ENCODE results near the gene CABLES1. TPM values are rescaled to one million over a fixed set of nuclear protein-coding genes. Genes with fewer than 3 reads are reported as not detected.

CABLES1 gene
- total RNA-seq, 6 experiments from 2014 or later = 7.4 to 21.5 (median 11.3) TPM

DNA sequence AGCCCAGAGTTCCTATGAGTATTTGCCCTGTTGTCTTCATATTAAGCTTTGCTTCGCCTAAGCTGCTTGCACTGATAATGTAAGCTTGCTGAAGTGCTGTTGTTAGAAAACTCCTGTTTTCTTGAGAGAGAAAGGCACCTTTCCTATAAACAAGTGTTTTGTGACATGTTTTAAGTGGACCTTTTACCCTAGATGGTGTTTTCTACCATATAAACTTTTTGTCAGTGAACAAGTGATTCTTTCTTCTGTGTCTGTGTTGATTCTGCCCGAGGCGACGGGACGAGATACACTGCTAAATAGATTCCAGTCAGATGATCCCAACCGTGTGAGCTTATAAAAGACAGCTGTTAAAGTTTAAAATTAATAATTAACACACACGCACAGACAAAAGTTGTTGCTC, 24.1 kb downstream of the CABLES1 start:
- ATAC-seq = peak; percentile 79 to 86 (median 83)
- no peak for TF ChIP-seq POLR2A (IDR thresholded peaks at IDR 0.05)
- TF ChIP-seq, protein P1, sequence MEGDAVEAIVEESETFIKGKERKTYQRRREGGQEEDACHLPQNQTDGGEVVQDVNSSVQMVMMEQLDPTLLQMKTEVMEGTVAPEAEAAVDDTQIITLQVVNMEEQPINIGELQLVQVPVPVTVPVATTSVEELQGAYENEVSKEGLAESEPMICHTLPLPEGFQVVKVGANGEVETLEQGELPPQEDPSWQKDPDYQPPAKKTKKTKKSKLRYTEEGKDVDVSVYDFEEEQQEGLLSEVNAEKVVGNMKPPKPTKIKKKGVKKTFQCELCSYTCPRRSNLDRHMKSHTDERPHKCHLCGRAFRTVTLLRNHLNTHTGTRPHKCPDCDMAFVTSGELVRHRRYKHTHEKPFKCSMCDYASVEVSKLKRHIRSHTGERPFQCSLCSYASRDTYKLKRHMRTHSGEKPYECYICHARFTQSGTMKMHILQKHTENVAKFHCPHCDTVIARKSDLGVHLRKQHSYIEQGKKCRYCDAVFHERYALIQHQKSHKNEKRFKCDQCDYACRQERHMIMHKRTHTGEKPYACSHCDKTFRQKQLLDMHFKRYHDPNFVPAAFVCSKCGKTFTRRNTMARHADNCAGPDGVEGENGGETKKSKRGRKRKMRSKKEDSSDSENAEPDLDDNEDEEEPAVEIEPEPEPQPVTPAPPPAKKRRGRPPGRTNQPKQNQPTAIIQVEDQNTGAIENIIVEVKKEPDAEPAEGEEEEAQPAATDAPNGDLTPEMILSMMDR (IDR thresholded peaks at IDR 0.05) = no peak
- Histone ChIP-seq H3K4me3 (peak overlapping the region in 1 of 3 donors; percentile 2), H3K4me1 (peaks cover 0 to 28% (median 12%) of the 10 kb centered on the region in 4 donors), H3K9me3 (no peaks in the 10 kb centered on the region), H3K36me3 (no peaks in the 10 kb centered on the region), H3K27ac (peak overlapping the region in 2 of 3 donors; percentile 38 to 69), H3K27me3 (no peaks in the 10 kb centered on the region)
- 17% methylated on average over 7 of the region's 7 CpGs for WGBS (ENCODE audit: insufficient coverage, low coverage, low lambda C conversion rate, missing lambda C conversion rate)
- DNase-seq = no peak
- intact Hi-C loops (cut with DNase I) = no loop called here

DNA sequence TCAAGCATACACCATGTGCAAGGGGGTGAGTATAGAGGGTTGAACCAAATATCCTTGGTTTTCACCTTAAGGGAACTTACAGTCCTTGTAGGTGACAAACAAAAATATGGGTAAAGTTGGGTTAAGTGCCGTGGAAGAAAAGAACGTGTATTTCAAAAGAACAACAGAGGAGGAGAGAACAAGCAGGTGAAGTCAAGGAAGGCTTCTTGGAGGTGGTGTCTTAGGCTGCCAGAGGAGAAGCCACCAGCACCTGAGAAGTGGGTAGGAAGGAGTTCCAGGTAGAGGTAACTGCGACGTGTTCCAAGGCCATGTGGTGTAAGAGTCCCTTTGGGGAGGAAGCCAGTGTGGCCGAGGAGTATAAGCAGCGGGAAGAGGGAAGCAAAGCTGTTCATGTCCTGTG, 27.2 kb downstream of the CABLES1 start:
- DNase-seq (no peak), ATAC-seq (no peak)
- H3K27me3 ChIP-seq = no peaks in the 10 kb centered on the region
- intact Hi-C loops (cut with DNase I) = no loop called here
- WGBS (ENCODE audit: insufficient coverage, low coverage, low lambda C conversion rate, missing lambda C conversion rate) = 69% methylated on average over 6 of the region's 6 CpGs
- no peak overlapping the region for H3K27ac ChIP-seq
- no peak overlapping the region for H3K4me3 ChIP-seq
- no peak for TF ChIP-seq POLR2A (IDR thresholded peaks at IDR 0.05)
- TF ChIP-seq, protein P1 (IDR thresholded peaks at IDR 0.05) = no peak
- no peaks in the 10 kb centered on the region for H3K36me3 ChIP-seq
- H3K4me1 ChIP-seq = peaks cover 0 to 28% (median 12%) of the 10 kb centered on the region in 4 donors
- H3K9me3 ChIP-seq = no peaks in the 10 kb centered on the region

DNA sequence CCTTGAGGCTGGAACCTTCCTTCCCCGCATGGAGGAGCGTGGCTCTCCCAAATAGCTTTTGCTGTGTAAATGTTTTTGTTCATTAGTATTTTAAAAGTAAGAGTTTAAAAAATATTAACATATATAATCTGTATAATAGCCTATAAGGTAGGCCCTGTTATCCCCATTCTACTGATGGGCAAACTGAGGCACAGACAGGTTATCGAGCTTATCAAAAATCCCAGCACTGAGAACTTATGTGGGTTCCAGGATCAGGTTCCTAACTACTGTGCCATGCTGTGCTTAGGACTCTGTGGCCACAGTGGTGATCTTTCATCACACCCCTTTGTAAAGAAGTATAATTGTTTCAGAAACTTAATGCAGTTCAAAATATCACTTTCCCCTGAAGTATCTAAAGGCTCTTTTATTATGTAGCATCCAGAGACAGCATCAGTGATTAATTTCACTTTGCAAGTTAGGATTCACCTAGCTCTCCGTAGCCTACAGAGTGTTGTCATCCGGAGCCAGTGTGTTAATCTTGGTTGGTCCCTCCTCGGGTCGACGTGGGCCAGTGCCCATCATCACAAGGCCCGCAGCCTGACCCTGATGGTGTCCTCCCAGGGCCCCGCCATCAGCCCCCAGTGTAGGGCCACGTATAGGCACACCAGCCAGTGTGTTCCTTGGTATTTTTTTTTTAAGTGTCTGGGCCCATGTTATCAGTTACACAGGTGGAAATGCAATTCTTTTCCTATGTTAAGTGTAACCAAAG, 28.7 kb downstream of the CABLES1 start:
- TF ChIP-seq POLR2A (IDR thresholded peaks at IDR 0.05) = no peak
- TF ChIP-seq, protein P1 (IDR thresholded peaks at IDR 0.05) = no peak
- intact Hi-C loops (cut with DNase I) = no loop called here
- DNase-seq = no peak
- H3K27me3 ChIP-seq = no peaks in the 10 kb centered on the region
- H3K9me3 ChIP-seq = no peaks in the 10 kb centered on the region
- no peak for ATAC-seq
- no peaks in the 10 kb centered on the region for H3K36me3 ChIP-seq
- WGBS (ENCODE audit: insufficient coverage, low coverage, low lambda C conversion rate, missing lambda C conversion rate) = 79% methylated on average over 8 of the region's 11 CpGs
- no peak overlapping the region for H3K4me3 ChIP-seq
- no peak overlapping the region for H3K27ac ChIP-seq
- peaks cover 0 to 19% (median 5%) of the 10 kb centered on the region in 4 donors for H3K4me1 ChIP-seq

GRCh38 chr18:23165271-23166068, 30.2 kb downstream of the CABLES1 start:
- Histone ChIP-seq H3K4me1 (peaks cover 0 to 5% (median 1%) of the 10 kb centered on the region in 4 donors), H3K27me3 (no peaks in the 10 kb centered on the region), H3K9me3 (no peaks in the 10 kb centered on the region), H3K4me3 (no peak overlapping the region), H3K27ac (no peak overlapping the region), H3K36me3 (no peaks in the 10 kb centered on the region)
- TF ChIP-seq, protein P1 (IDR thresholded peaks at IDR 0.05) = no peak
- no peak for TF ChIP-seq POLR2A (IDR thresholded peaks at IDR 0.05)
- intact Hi-C loops (cut with DNase I) = no loop called here
- WGBS (ENCODE audit: insufficient coverage, low coverage, low lambda C conversion rate, missing lambda C conversion rate) = 89% methylated on average over 9 of the region's 9 CpGs
- DNase-seq = no peak
- no peak for ATAC-seq
